Gastroesophageal sphincter (tissue), 4 donors: Measurements from ENCODE around the gene MLLT1. TPM values are rescaled to one million over a fixed set of nuclear protein-coding genes. Genes with fewer than 3 reads are reported as not detected.

ENCODE experiments used
- ATAC-seq: fragments of 150-250 bp; one replicate; pipeline ENCODE4 v1.9.1; 2016; ENCODE audit warnings: mild to moderate bottlenecking, moderate library complexity
- H3K27ac ChIP-seq, 4 donors: fragments of 200-600 bp; sonication (generic) in 3 of 4; 1 replicate in 3 of 4; 2 replicates in 1 of 4; pipeline ENCODE4 v1.5.1; 2016 to 2019
- H3K27me3 ChIP-seq: fragments of 200-600 bp; sonication (generic); one replicate; pipeline ENCODE4 v1.5.1; 2019
- H3K36me3 ChIP-seq, 2 donors: fragments of 200-600 bp; sonication (generic); one replicate each; pipeline ENCODE4 v1.5.1; 2019; ENCODE audit warnings: control low read depth in 1 of 2
- H3K4me1 ChIP-seq, 3 donors: fragments of 200-600 bp; sonication (generic); 1 replicate in 2 of 3; 2 replicates in 1 of 3; pipeline ENCODE4 v1.5.1; 2016 to 2019; ENCODE audit warnings: control low read depth in 2 of 3
- H3K4me3 ChIP-seq, 2 donors: fragments of 200-600 bp; sonication (generic); one replicate each; pipeline ENCODE4 v1.5.1; 2019; ENCODE audit warnings: mild to moderate bottlenecking in 1 of 2, moderate library complexity in 1 of 2
- H3K9me3 ChIP-seq, 3 donors: fragments of 200-600 bp; sonication (generic); one replicate each; pipeline ENCODE4 v1.5.1; 2017 to 2019; ENCODE audit warnings: control low read depth in 2 of 3
- CTCF ChIP-seq, 4 experiments: fragments of 200-600 bp in 2 of 4; fragments of 450-650 bp in 2 of 4; sonication (generic) in 1 of 4; IDR thresholded peaks; one replicate each; pipeline ENCODE4 v1.5.1; 2017 to 2019; ENCODE audit warnings: antibody characterized with exemption in 4 of 4, mild to moderate bottlenecking in 2 of 4, moderate library complexity in 2 of 4
- EP300 ChIP-seq: sonication (generic); formaldehyde crosslinking; IDR thresholded peaks from one replicate; pipeline ENCODE4 v1.6.1; 2017; ENCODE audit warnings: antibody characterized with exemption, mild to moderate bottlenecking
- POLR2A ChIP-seq, 2 donors: fragments of 450-650 bp; IDR thresholded peaks; one replicate each; pipeline ENCODE4 v1.6.1; 2017; ENCODE audit warnings: antibody characterized with exemption in 2 of 2, mild to moderate bottlenecking in 2 of 2, moderate library complexity in 1 of 2
- POLR2AphosphoS5 ChIP-seq: sonication (generic); formaldehyde crosslinking; IDR thresholded peaks from one replicate; pipeline ENCODE4 v1.6.1; 2017; ENCODE audit warnings: antibody characterized with exemption
- WGBS, 2 donors: methylation state at CpG; one replicate each; pipeline ENCODE4 v1.1.5; 2018; ENCODE audit warnings: low coverage in 1 of 2; 5-methylcytosine and 5-hydroxymethylcytosine counted together
- total RNA-seq, 4 donors: library from RNA; depleted of rRNA; stranded (reverse); fragments of >200 nt; gene quantifications; one replicate each; pipeline ENCODE4 v1.1.0, GENCODE V29; 2016

The MLLT1 gene
- total RNA-seq, 4 donors from 2014 or later = 21.4 to 42.5 (median 23.8) TPM

- Histone ChIP-seq H3K9me3 (peaks cover 0 to 9% (median 0%) of the 10 kb centered on the region in 3 donors), H3K4me1 (no peaks in the 10 kb centered on the region), H3K27ac (no peak overlapping the region), H3K27me3 (no peaks in the 10 kb centered on the region), H3K4me3 (no peak overlapping the region), H3K36me3 (no peaks in the 10 kb centered on the region)
- WGBS, 2 donors = no CpG with 5 or more reads among the region's 5 CpGs
- no peak for TF ChIP-seq EP300
- no peak for TF ChIP-seq POLR2A (IDR thresholded peaks at IDR 0.05)
- no peak for ATAC-seq
These were observed 18.6 kb upstream of the MLLT1 start for GRCh38 chr19:6298413-6298812.

GRCh38 chr19:6297202-6297601 lies 17.4 kb upstream of the MLLT1 start:
- no peak overlapping the region for H3K27ac ChIP-seq
- peaks cover 0 to 21% (median 0%) of the 10 kb centered on the region in 3 donors for H3K9me3 ChIP-seq
- H3K36me3 ChIP-seq = no peaks in the 10 kb centered on the region
- H3K4me1 ChIP-seq = no peaks in the 10 kb centered on the region
- H3K4me3 ChIP-seq = no peak overlapping the region
- ATAC-seq = no peak
- no peak for TF ChIP-seq POLR2AphosphoS5
- no peak for TF ChIP-seq CTCF (IDR thresholded peaks at IDR 0.05)
- no peak for TF ChIP-seq EP300
- TF ChIP-seq POLR2A (IDR thresholded peaks at IDR 0.05) = no peak
- no peaks in the 10 kb centered on the region for H3K27me3 ChIP-seq
- WGBS, 2 donors = 87% methylated on average over 3 of the region's 6 CpGs; no CpG with 5 or more reads in 1 of the 2 donors

- Histone ChIP-seq H3K36me3 (no peaks in the 10 kb centered on the region), H3K27ac (no peak overlapping the region), H3K27me3 (no peaks in the 10 kb centered on the region), H3K4me1 (no peaks in the 10 kb centered on the region), H3K9me3 (peaks cover 0 to 64% (median 6%) of the 10 kb centered on the region in 3 donors), H3K4me3 (no peak overlapping the region)
- WGBS, 2 donors = 58 to 60% methylated on average over 3 to 4 of the region's 4 CpGs
- ATAC-seq = no peak
- TF ChIP-seq CTCF (IDR thresholded peaks at IDR 0.05) = no peak
- no peak for TF ChIP-seq EP300
- no peak for TF ChIP-seq POLR2AphosphoS5
- no peak for TF ChIP-seq POLR2A (IDR thresholded peaks at IDR 0.05)
These were observed 12.2 kb upstream of the MLLT1 start for GRCh38 chr19:6292006-6292405.

GRCh38 chr19:6288737-6289136 lies 9.0 kb upstream of the MLLT1 start:
- no peak for ATAC-seq

GRCh38 chr19:6287269-6287885 lies 7.6 kb upstream of the MLLT1 start:
- H3K27ac ChIP-seq = no peak overlapping the region
- no peak for ATAC-seq
- TF ChIP-seq POLR2AphosphoS5 (no peak), EP300 (no peak), POLR2A (IDR thresholded peaks at IDR 0.05) (no peak), CTCF (IDR thresholded peaks at IDR 0.05) (no peak)
- no peaks in the 10 kb centered on the region for H3K27me3 ChIP-seq
- H3K9me3 ChIP-seq = peaks cover 0 to 54% (median 6%) of the 10 kb centered on the region in 3 donors
- 78 to 86% methylated on average over 1 to 2 of the region's 6 CpGs for WGBS, 2 donors
- H3K4me3 ChIP-seq = no peak overlapping the region
- H3K36me3 ChIP-seq = no peaks in the 10 kb centered on the region
- H3K4me1 ChIP-seq = no peaks in the 10 kb centered on the region

More at GRCh38 chr19:6288737-6289136, 9.0 kb upstream of the MLLT1 start:
- no peak overlapping the region for H3K4me3 ChIP-seq
- no peak for TF ChIP-seq CTCF (IDR thresholded peaks at IDR 0.05)
- no peak for TF ChIP-seq POLR2A (IDR thresholded peaks at IDR 0.05)
- no peaks in the 10 kb centered on the region for H3K4me1 ChIP-seq
- H3K27me3 ChIP-seq = no peaks in the 10 kb centered on the region
- peaks cover 0 to 67% (median 6%) of the 10 kb centered on the region in 3 donors for H3K9me3 ChIP-seq
- no peak overlapping the region for H3K27ac ChIP-seq
- 100% methylated on average over 1 of the region's 1 CpG; no CpG with 5 or more reads in 1 of the 2 donors for WGBS, 2 donors
- H3K36me3 ChIP-seq = no peaks in the 10 kb centered on the region
